Activated CD4-positive, alpha-beta T cell treated with anti-CD3 and anti-CD28 coated beads for 48 hours (primary cell): ENCODE data around the gene XRCC6.
A peak's percentile ranks its signal among the peaks of the same experiment; 100 is the strongest.
"Not testable (repeated sequence)": the region's sequence is repeated elsewhere in the genome, so short reads cannot be mapped to it uniquely, and the experiment has no call there.

Experiments used
- DNase-seq: peaks from one replicate; pipeline ENCODE4 v3.0.0-alpha.2; 2020

Gene XRCC6

GRCh38 chr22:41654322-41654721 lies 33.2 kb downstream of the XRCC6 start:
- no peak for DNase-seq

DNA sequence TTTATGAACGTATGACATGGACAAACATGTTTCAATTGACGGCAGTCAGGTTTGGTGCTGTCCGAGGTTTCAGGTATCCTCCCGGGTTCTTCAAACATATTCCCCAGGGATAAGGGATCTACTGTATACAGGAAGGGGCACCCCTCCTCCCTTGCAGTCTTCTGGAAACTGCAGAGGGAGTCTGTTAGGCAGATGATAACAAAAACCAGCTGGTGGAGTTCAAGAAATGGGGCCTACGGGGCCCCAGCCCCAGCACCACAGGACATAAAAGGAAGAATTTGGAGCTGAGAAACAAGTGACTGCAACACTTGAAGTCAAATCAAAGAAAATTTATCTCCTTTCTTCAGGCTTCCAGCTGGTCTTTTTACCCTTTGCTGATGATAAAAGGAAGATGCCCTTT lies 35.5 kb downstream of the XRCC6 start:
- no peak for DNase-seq

- DNase-seq = no peak
Observed at GRCh38 chr22:41657709-41658108, 36.6 kb downstream of the XRCC6 start.

- DNase-seq = no peak
Observed at GRCh38 chr22:41658869-41659268, 37.8 kb downstream of the XRCC6 start.

GRCh38 chr22:41659941-41660340 lies 38.8 kb downstream of the XRCC6 start:
- no peak for DNase-seq

- DNase-seq = no peak
Observed at GRCh38 chr22:41660416-41660815, 39.3 kb downstream of the XRCC6 start.

GRCh38 chr22:41661088-41661487 lies 40.0 kb downstream of the XRCC6 start:
- no peak for DNase-seq

- no peak for DNase-seq
Observed at GRCh38 chr22:41661713-41662112, 40.6 kb downstream of the XRCC6 start.

GRCh38 chr22:41663594-41663993 lies 42.5 kb downstream of the XRCC6 start:
- DNase-seq = not testable (repeated sequence)

DNA sequence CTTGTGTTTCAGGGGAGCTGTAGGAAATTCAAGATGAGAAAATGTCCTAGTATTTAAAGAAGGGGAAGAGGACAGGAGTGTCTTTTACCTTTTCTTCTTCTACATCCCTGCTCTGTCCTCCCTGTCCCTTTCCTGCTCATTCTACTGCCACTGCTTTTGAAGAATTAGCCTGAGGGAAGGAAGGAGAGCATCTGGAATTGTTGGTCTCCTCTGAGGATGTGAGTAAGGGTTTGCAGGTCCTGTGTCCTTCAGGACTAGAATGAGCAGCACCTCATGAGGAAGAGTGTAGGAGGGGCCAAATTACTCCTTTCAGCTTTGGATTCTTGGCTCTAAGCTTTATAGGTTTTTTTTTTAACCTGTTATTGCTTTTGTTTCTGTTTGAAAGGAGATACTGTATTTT lies 43.4 kb downstream of the XRCC6 start:
- DNase-seq = no peak

DNA sequence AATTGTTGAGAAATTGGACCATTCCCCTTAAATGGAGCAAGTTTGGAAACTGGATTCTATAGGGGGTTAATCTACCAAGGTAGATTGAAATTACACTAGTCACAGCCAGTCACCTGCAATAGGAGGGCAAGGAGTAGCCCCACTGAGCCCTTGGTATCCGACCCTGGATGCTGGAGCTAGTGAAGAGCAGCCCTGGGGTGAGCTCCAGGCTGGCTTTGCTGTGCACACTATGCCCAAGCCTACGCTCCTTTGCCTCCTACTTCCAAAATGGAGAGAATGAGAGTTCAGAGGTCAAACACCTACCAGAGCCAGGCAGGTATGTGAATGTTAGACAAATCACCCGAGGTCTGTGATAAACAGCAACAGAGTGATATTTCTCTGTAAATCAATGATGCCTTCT lies 43.9 kb downstream of the XRCC6 start:
- DNase-seq = no peak

GRCh38 chr22:41668971-41669911 lies 48.1 kb downstream of the XRCC6 start:
- no peak for DNase-seq

GRCh38 chr22:41672096-41672495 lies 51.0 kb downstream of the XRCC6 start:
- not testable (repeated sequence) for DNase-seq

GRCh38 chr22:41672780-41673509 lies 51.9 kb downstream of the XRCC6 start:
- DNase-seq = no peak

DNA sequence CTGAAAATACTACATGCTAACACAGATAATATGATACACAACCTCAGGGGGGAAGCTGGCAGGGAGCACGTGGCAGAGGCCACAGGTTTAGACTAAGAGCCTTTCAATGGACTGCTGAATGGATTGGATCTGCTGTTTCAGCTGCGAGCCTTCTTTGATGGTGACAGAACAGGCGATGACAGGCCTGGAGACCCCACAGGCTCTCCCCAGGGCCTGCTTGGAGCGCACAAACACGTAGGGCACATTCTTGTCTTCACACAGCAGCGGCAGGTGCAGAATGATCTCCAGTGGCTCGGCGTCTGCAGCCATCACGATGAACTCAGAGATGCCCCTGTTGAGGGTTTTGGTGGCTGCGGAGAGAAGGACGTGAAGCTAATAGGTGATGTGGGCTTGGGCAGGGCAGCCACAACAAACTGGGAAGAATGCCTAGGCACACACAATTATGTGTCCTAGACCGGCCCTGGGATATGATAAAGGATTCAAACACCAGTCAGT lies 53.8 kb downstream of the XRCC6 start:
- no peak for DNase-seq

DNA sequence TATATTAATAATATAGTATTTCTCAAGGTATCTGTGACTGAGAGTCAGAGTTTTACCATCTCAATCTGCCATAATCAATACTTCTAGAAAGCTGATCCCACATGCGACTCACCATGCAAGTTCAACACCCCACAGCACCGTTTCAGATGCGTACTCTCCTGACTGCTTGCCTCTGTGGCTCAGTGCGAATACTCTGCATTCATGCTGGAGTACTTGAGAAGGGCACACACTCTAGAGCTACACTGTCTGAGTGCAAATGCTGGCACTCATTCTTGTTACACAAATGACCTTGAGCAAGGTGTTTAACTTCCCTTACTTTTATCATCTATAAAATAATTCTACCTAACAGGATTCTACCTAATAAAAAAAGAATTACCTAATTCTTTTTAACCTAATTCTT lies 55.0 kb downstream of the XRCC6 start:
- DNase-seq = no peak

DNA sequence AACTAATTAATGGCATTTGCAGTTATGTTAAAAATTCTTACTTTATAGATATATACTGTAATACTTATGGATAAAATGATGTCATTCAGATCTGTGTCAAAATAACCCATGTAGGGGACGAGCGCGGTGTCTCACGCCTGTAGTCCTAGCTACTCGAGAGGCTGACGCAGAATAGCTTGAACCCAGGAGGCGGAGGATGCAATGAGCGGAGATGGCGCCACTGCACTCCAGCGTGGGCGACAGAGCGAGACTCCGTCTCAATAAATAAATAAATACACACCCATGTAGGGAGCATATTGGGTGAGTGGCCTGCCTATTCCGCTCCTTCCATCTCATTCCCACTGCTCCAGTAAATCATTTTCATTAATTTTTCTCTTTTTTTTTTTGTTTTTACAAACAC lies 60.5 kb downstream of the XRCC6 start:
- peak; percentile 28 for DNase-seq

DNA sequence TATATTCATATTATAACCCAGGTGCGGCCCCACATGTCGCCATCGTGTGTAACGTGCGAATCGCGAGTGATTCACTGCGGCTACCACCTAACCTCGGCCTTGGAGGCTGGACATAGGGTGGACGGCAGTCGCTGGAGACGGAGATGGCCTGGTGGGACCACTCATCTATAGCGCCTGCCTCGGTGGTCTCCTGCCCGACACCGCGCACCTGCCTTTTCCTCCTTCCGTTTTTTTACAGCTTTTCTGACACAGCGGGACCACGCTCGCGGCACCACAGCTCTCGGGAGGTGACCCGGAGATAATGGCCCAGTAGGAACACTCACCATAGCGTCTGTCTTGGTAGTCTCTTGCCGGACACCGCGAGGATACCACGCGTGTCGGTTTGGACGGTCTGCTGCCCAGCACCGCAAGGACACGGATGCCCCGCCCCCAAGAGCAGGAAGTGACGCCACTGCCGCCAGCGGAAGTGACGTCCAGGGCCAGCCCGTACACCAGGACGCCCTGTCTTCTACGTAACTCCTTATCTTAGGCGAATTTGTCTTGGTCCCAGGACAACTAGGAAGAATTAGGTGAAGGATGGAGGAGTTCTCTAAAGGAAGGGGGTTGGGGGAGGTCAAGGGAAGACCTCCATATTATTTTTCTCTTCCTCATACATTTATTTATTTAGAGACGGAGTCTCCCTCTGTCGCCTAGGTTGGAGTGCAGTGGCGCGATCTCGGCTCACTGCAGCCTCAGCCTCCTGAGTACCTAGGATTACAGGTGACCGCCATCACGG lies 61.1 kb downstream of the XRCC6 start:
- peak; percentile 90 for DNase-seq

DNA sequence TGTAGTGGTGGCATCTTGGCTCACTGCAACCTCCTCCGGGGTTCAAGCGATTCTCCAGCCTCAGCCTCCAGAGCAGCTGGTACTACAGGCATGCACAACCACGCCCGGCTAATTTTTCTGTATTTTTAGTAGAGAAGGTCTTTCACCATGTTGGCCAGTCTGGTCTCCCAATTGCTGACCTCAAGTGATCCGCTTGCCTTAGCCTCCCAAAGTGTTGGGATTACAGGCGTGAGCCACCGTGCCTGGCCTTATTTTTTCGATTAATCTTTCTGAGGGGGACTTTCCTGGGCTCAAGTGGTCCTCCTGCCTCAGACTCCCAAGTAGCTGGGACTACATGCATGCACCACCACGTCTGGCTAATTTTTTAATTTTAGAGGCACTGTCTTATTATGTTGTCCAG lies 62.0 kb downstream of the XRCC6 start:
- DNase-seq = no peak

DNA sequence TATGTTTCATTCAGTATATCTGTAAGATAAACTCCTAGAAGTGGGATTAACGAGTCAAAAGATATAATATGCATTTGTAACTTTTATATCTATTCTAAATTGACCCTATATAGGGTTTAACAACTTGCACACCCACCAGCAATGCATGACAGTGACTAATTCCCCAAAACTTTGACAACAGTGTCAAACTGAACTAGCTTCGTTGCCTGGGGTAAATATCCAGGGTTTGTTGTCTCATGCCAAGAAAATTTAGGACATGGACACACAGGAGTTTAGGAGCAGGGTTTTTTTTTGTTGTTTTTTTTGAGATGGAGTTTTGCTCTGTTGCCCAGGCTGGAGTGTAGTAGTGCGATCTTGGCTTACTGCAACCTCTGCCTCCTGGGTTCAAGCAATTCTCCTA lies 62.5 kb downstream of the XRCC6 start:
- no peak for DNase-seq

GRCh38 chr22:41684194-41684593 lies 63.1 kb downstream of the XRCC6 start:
- DNase-seq = no peak

- not testable (repeated sequence) for DNase-seq
Observed at GRCh38 chr22:41686890-41687289, 65.8 kb downstream of the XRCC6 start.

DNA sequence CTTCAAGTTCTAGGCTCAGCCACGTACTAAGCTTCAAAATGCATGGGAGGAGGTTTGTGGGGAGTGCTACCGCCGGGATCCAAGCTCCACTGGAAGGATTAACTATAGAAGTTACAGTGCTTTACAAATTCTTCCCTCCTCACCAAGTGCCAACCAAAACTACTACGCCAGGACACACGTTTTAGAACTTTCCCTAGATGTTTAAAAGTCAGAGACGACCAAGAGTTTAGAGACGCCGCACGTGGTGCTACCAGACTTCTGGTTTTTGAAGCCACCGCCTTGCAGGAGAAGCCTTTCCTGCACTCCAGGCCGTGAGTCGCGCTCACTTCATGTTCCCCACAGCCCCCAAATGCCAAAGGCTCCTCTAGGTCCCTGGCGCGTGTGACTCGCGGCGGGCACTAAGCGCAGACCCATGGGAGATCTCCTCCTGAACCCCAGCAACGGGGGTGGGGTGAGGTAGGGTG lies 66.8 kb downstream of the XRCC6 start:
- peak; percentile 34 for DNase-seq
